Measurements from ENCODE around the gene KLF7.

- TF ChIP-seq CTCF (IDR thresholded peaks at IDR 0.05; ENCODE audit: low read length) = no peak
- TF ChIP-seq EZH2 (optimal IDR thresholded peaks at IDR 0.05; ENCODE audit: low read depth, low read length) = no peak
These were observed 53.0 kb downstream of the KLF7 start for GRCh38 chr2:207112785-207113184.

Data from MM.1S (cell line).